ENCODE results near the gene CLCF1. TPM values are rescaled to one million over a fixed set of nuclear protein-coding genes. Genes with fewer than 3 reads are reported as not detected.
A peak's percentile ranks its signal among the peaks of the same experiment; 100 is the strongest.

Gene CLCF1
- total RNA-seq, 1 experiment from 2014 or later = 7.5 TPM

- DNase-seq (ENCODE audit: low spot score) = no peak
These were observed 17.0 kb downstream of the CLCF1 start for GRCh38 chr11:67356387-67356863.

GRCh38 chr11:67355794-67356386 is 17.5 kb downstream of the CLCF1 start:
- no peak for DNase-seq (ENCODE audit: low spot score)

- no peak for DNase-seq (ENCODE audit: low spot score)
These were observed 18.2 kb downstream of the CLCF1 start for GRCh38 chr11:67355023-67355793.

GRCh38 chr11:67354075-67355022 is 19.0 kb downstream of the CLCF1 start:
- DNase-seq (ENCODE audit: low spot score) = peak; percentile 98

- peak; percentile 93 for DNase-seq (ENCODE audit: low spot score)
These were observed 19.9 kb downstream of the CLCF1 start, which contains the start of gene POLD4 for GRCh38 chr11:67353317-67354074. Gene POLD4 (minus strand): TSS chr11:67353546. CDS start chr11:67353399, 147 bp downstream.

GRCh38 chr11:67352546-67353316 is 20.7 kb downstream of the CLCF1 start:
- no peak for DNase-seq (ENCODE audit: low spot score)

- peak; percentile 75 for DNase-seq (ENCODE audit: low spot score)
These were observed 22.0 kb downstream of the CLCF1 start for GRCh38 chr11:67351275-67352005.

- DNase-seq (ENCODE audit: low spot score) = no peak
These were observed 23.4 kb downstream of the CLCF1 start for GRCh38 chr11:67349928-67350465.

- no peak for DNase-seq (ENCODE audit: low spot score)
These were observed 23.9 kb downstream of the CLCF1 start for GRCh38 chr11:67349457-67349856.

GRCh38 chr11:67349036-67349435 is 24.4 kb downstream of the CLCF1 start:
- DNase-seq (ENCODE audit: low spot score) = no peak

- DNase-seq (ENCODE audit: low spot score) = no peak
These were observed 25.2 kb downstream of the CLCF1 start for GRCh38 chr11:67347964-67348749.

- DNase-seq (ENCODE audit: low spot score) = peak; percentile 61
These were observed 27.2 kb downstream of the CLCF1 start for GRCh38 chr11:67345920-67346819.

- DNase-seq (ENCODE audit: low spot score) = no peak
These were observed 28.0 kb downstream of the CLCF1 start for GRCh38 chr11:67345247-67345919.

- no peak for DNase-seq (ENCODE audit: low spot score)
These were observed 29.1 kb downstream of the CLCF1 start for GRCh38 chr11:67344264-67344663.

- no peak for DNase-seq (ENCODE audit: low spot score)
These were observed 36.1 kb downstream of the CLCF1 start for GRCh38 chr11:67337257-67337656.

- no peak for DNase-seq (ENCODE audit: low spot score)
These were observed 41.2 kb downstream of the CLCF1 start for GRCh38 chr11:67332081-67332691.

- DNase-seq (ENCODE audit: low spot score) = no peak
These were observed 49.9 kb downstream of the CLCF1 start for GRCh38 chr11:67323526-67323925.

Data from A172 (cell line).